CD4-positive, alpha-beta T cell treated with Interleukin-15 for 4 hours (primary cell): ENCODE measurements around the gene PRR14.

ENCODE experiments used
- DNase-seq: peaks from one replicate; pipeline ENCODE4 v3.0.0-alpha.2; 2020; ENCODE audit warnings: low spot score

Gene PRR14

DNA sequence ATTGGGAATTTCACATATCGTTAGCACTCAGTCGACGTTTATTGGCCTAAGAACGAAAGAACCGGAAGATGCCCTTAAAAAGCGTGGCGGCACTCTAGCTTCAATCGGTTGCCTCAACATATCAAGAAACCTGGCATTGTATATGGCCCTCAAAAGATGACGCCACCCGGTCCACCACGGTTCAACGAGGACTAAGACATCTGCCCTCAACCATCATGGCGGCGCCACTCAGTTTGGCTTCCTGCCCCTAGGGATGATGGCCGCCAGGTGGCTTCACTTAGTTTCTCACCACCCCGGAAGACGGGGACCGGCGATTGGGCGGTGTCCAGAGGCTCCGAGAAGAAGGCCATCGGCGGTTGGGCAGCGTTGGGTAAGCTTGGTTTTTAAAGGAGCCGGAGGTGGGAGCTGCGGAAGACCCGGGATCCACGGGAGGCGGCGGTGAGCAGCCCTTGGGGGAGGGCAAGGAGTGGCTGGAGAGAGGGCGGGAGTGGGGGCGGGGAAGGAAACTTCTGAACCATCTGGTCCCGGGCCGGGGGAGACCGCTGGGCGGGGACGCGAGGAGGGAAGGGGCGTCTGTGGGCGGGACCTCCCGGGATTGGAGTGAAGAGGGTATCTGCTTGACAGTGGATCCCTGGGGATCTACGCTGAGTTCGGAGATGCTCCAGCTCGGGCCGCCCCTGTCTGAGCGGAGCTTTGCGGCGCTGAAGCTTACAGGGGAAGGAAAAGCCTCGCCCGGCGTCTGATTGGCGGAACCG, at the start of gene PRR14:
TSS of gene PRR14 (plus strand) at position 592 of the 755 bp plus-strand sequence. CDS start 686 bp downstream, outside the sequence.
- peak; percentile 99 for DNase-seq

DNA sequence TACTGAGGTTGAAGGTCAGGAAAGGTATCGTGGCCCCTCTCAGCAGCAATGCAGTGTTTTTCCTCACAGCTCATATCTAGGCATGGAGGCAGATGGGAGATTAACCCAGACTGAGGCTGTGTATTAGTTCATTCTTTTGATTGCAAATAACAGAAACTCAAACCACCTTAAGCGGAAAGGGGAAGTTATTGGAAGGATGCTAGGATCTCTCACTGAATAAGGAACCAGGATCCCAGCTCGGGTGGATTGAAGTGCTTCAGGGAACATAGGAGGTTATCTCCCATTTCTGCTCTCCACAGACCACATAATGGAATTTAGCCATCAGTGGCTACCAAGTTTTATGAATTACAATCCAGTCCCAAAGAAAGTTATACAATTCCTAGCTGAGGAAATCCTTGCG, 48.8 kb upstream of the PRR14 start:
- no peak for DNase-seq

DNA sequence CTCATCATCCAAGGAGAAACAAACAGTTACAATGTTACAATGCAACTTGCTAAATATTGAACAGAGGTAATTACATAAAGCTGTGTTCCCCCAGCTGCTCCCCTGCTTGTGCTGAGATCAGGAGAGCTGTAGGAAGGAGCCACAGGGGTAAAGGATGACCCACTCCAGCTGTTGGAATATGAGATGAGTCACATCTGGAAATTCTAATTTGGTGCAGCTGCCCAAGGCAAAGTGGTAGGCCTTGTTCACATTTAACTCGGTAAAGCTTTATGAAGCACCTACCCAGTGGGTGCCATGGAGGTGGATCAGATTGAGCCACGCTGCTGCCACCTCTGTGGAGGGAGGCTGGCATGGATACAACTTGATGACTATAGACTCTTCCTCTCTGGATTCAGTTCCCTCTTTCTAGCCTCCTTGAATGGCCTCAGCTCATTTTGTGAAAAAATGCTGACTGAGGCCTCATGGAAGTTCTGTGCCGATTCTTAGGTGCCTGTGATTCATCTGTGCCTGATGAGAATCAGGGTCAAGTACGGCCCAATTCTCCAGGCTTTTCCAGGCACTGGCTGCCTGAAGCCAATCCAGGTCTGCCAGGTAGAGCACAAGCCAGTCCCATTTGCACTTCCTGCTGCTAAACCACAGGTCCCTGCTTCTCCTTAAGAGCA, 48.0 kb upstream of the PRR14 start:
- DNase-seq: no peak

- no peak for DNase-seq
These were observed 46.8 kb upstream of the PRR14 start for GRCh38 chr16:30603945-30604315.

GRCh38 chr16:30604316-30604947, 46.3 kb upstream of the PRR14 start:
- DNase-seq: no peak

DNA sequence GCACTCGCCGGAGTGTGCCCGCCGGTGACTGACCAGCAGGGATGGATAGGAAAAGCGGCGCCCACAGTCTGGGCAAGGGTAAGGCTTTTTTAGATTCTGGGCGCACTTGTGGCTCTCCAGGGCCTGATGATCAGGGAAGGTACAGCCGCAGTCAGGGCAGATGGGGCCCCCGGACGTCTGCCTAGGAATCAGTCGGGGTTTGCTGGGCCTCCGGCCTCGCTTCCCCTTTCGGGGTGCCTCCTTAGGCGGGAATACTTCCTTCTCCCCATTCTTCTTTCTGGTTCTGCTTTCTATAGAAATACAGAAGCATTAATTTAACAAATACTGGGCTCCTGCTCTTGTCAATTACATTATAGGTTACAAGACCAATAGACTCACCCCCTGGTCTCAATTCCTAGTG, 45.6 kb upstream of the PRR14 start:
- no peak for DNase-seq

DNA sequence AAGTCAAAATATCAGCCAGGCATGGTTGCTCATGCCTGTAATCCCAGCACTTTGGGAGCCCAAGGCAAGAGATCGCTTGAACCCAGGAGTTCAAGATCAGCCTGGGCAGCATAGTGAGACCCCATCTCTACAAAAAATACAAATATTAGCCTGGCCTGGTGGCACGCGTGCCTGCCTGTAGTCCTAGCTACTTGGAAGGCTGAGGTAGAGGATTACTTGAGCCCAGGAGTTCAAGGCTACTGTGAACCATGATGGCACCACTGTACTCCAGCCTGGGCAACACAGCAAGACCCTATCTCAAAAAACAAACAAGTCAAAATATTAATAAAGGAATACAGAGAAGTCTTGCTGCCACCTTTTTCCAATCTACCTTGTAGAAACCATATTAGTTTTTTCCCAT, 44.8 kb upstream of the PRR14 start:
- DNase-seq: no peak

- peak; percentile 29 for DNase-seq
These were observed 41.5 kb upstream of the PRR14 start for GRCh38 chr16:30609002-30609925.

DNA sequence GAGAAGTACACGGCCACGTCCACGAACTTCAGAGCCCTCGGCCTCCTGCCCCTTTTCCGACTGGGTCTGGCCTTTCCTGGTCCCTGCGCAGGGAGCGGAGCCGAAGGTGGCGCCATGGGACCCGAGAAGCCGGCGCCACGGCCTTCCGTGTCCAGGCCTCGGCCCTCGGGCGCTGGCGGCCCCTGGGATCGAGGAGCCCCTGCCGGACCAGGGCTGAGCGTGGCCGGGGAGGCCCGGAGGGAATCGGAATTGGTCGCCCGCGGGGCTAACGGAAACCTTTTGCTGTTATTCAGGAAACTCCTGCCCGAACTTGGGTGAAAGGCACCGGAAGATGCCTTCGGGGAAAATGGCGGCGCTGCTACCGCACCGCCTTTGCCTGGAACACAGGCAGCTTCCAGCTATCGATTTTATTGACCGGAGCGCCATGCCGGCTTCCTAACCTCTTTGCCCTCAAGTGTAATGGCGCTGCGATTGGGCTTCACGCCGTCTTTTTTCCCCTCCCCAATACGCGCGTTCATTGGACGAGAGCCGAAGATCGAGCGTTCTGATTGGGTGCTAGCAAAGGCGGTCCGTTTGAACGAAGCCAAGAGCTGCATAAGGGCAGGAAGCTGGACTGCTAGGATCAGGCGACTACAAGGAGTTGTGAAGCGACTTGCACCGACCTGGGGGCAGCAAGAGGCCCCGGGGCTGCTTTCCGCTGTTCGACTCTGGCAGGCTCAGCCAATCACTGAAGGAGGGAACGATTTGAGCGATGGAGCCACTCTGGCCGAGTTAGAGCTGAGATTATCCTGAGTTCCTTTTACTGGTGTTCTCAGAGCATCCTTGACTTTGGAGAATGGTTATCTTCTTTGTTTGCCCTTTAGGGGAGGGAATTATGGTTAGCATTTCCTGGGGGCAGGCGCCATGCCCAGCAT, 40.6 kb upstream of the PRR14 start, which contains the start of gene ZNF689:
TSS of gene ZNF689 (minus strand) at position 464 of the 914 bp plus-strand sequence. CDS start at position 116, 348 bp downstream.
- DNase-seq: peak; percentile 97

DNA sequence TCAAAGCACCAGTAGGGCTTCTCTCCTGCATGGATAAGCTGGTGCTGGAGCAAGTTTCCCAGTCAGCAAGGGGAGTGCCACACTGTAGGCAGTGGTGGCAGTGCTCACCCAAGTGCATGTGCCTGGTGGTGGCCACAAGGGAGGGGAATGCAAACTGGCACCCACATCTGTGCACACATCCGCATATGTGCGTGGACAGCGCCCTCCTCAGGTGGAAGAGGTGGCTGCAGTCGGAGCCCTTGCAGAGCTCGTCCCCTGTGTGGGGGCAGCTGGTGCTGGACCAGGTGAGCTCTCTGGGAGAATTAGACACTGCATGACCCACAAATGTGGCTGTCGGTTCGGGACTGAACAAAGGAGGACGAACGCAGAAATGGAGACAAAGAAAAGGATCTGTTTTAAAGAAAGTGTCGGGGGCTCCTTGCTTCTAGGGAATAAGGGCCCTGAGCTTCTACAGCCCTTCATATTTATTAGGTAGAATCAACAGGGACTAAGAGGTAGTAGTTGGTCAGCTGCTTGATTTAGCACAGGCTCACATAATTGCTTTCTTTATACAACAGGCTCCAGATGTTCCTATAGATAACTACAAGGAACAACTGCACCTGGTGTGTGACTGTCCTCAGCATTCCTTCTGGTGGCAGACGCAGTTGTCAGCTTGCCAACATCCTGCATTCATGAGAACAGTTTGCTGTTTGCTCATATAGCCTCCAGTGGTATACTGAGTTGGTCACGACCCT, 35.2 kb upstream of the PRR14 start:
- peak; percentile 60 for DNase-seq

DNA sequence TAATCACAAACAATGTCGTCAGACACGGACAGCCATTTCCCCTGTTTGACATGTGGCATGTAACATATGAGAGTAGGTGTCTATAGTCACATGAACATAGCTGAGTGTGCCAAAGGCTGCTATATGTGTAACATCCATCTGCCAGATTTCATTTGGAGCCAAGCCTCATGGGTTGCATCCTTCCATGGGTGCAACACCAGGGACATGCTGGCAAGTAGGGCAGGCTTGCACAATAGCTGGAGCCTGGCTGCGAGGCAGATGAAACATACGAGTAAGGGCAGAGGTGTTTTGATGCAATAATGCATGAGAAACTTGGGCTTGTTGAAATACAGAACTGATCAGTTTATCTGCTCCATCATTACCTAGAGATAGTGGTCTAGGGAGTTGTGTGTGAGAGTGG, 31.6 kb upstream of the PRR14 start:
- DNase-seq: no peak

- DNase-seq: no peak
These were observed 31.1 kb upstream of the PRR14 start for GRCh38 chr16:30619638-30620037.

DNA sequence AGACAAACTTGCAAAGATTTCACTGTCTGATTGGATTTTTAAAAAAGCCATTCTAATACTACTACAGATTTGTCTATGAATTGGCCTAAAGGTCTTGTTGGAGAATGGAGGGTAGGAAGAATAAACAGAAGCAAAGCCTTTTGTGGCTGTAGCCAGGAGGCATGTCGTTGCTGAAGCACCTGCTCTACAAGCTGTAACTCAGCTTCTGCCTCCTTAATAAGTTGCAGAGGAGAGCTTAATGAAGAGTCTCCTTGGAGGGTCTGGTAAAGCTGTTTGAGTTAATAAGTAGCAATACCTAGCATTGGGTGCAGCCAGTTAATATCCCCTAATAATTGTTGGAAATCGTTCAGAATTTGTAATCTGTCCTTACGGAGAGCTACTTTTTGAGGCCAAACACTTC, 30.6 kb upstream of the PRR14 start:
- no peak for DNase-seq

DNA sequence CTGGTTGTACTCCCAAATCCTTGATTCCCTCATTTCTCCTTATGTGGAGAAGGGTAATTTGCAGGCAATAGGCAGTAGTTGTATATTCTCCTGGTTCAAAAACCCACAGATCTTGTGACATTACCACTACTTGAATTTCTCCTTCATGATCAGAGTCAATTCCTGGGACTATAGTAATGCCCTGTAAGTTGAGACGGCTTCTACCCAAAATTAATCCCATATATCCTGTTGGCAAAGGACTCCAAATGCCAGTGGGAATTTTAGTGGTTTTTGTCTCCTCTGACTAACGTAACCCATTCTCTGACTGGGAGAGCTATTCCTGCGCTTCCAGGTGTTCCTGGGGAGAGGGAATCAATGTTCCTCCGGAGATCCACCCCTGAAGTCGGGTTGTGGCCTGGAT, 29.0 kb upstream of the PRR14 start:
- DNase-seq: no peak

- no peak for DNase-seq
These were observed 28.2 kb upstream of the PRR14 start for GRCh38 chr16:30622455-30623032.

DNA sequence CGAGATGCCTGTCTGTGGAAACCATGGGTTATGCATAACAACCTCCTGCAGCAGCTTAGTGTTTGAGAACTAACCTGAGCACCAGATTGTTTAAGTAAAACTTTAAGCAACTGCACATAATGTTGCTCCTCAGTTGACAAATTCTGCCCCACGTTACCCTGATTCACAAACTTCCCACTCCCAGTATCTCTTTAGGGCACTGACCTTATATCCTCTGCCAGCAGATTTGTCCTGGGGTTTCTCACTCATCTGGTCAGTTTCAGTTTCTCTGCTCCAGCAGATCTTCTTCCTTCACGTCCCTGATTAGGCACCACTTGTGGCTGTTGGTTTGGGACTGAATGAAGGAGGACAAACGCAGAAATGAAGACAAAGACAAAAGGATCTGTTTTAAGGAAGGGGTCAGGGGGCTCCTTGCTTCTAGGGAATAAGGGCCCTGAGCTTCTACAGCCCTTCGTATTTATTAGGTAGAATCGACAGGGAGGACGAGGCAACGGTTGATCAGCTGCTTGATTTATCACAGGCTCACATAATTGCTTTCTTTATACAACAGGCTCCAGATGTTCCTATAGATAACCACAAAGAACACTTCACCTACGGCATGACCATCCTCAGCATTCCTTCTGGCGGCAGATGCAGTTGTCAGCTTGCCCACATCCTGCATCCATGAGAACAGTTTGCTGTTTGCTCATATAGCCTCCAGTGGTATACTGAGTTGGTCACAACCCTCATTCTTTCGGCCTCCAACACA, 27.1 kb upstream of the PRR14 start:
- DNase-seq: no peak

DNA sequence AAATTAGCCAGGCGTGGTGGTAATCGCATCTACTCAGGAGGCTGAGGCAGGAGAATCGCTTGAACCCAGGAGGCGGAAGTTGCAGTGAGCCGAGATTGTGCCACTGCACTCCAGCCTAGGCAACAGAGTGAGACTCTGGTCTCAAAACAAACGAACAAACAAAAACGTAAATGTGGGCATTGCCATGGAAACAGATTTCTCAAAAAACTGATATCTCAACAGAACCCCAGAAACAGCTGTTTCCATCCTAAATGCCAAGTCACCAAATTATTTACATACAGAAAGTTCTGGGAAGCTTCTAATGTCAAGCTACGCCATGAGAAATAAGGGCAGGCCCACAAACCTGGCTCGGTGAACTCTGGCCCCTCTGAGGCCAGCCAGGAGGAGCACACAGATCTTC, 24.5 kb upstream of the PRR14 start:
- DNase-seq: no peak

- peak; percentile 86 for DNase-seq
These were observed 21.9 kb upstream of the PRR14 start for GRCh38 chr16:30628628-30629540.
